GM18858 (cell line): ENCODE results near the gene ARHGEF10L.

Experiments
- ATAC-seq: cut with Tn5 transposase; IDR thresholded peaks from one replicate; pipeline ENCODE4 v1.9.1; 2021; ENCODE audit not compliant: unreplicated experiment

ARHGEF10L gene

GRCh38 chr1:17588048-17588871 is 48.8 kb downstream of the ARHGEF10L start:
- ATAC-seq, result no peak

- no peak for ATAC-seq
Observed at GRCh38 chr1:17591814-17592430, 52.4 kb downstream of the ARHGEF10L start.

- ATAC-seq, result no peak
Observed at GRCh38 chr1:17594026-17594425, 54.5 kb downstream of the ARHGEF10L start.

GRCh38 chr1:17594690-17595601 is 55.4 kb downstream of the ARHGEF10L start:
- no peak for ATAC-seq

GRCh38 chr1:17595602-17595925 is 56.1 kb downstream of the ARHGEF10L start:
- no peak for ATAC-seq

GRCh38 chr1:17596186-17596585 is 56.7 kb downstream of the ARHGEF10L start:
- no peak for ATAC-seq

GRCh38 chr1:17596651-17597509 is 57.4 kb downstream of the ARHGEF10L start:
- ATAC-seq, result no peak

GRCh38 chr1:17597651-17598050 is 58.2 kb downstream of the ARHGEF10L start:
- ATAC-seq, result no peak

- no peak for ATAC-seq
Observed at GRCh38 chr1:17598251-17598650, 58.8 kb downstream of the ARHGEF10L start.

- ATAC-seq, result no peak
Observed at GRCh38 chr1:17599291-17599953, 59.9 kb downstream of the ARHGEF10L start.

- no peak for ATAC-seq
Observed at GRCh38 chr1:17599954-17600300, 60.4 kb downstream of the ARHGEF10L start.

GRCh38 chr1:17600321-17600720 is 60.8 kb downstream of the ARHGEF10L start:
- ATAC-seq, result no peak

- ATAC-seq, result no peak
Observed at GRCh38 chr1:17601643-17602382, 62.3 kb downstream of the ARHGEF10L start.

GRCh38 chr1:17603091-17603841 is 63.8 kb downstream of the ARHGEF10L start:
- ATAC-seq, result no peak

- no peak for ATAC-seq
Observed at GRCh38 chr1:17605582-17606344, 66.3 kb downstream of the ARHGEF10L start.

- ATAC-seq, result no peak
Observed at GRCh38 chr1:17606826-17607440, 67.4 kb downstream of the ARHGEF10L start.
